ENCODE measurements around the gene PTEN.

DNA sequence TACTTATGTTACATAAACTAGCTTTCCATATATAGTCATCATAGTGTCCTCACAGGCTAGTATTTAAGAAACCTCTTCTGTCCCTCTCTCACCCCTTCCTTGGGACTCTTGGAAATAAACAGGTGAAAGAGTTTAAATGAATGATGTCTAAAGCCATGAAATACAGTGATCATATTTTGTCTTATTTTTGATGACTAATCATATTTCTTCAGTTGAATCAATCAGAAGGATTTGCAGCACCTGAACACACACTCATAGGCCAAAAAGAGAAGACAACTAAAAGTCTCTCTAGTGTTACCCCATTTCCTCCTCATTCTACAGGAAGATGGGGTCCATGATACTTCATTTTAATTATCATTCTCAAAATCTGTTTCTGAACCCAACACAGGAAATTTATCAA lies 36.8 kb upstream of the PTEN start:
- TF ChIP-seq FOXP2 (optimal IDR thresholded peaks at IDR 0.05; ENCODE audit: borderline replicate concordance, extremely low read depth, extremely low read length, insufficient read depth) (no peak), SIN3A (IDR thresholded peaks at IDR 0.05; ENCODE audit: borderline replicate concordance, insufficient read depth, low read length) (no peak), POLR2AphosphoS5 (IDR thresholded peaks at IDR 0.05; ENCODE audit: low read depth, low read length) (no peak), TAF1 (IDR thresholded peaks at IDR 0.05; ENCODE audit: borderline replicate concordance, insufficient read depth, low read length) (no peak)
